Measurements from ENCODE around the gene TRAPPC1. TPM values are rescaled to one million over a fixed set of nuclear protein-coding genes. Genes with fewer than 3 reads are reported as not detected.

Gene TRAPPC1
- total and polyA plus RNA-seq, 4 donors, result 15.9 to 96.9 (median 57.2) TPM

DNA sequence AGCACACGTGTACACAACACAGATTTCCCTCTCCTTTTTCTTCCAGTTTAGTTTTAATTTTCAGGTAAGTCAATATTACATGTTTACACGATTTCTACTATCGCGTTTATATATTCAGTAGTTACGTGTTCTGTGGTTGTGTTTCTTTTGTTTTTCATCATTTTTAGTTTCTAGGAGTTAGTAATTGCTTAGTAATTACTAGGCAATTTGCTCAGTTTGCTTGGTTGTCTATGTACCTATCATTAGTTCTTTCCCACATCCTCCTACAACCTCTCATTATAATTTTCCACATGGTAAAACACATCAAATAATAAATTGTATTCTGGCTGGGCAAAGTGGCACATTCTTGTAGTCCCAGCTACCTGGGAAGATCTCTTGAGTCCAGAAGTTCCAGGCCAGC is 46.1 kb upstream of the TRAPPC1 start:
- Histone ChIP-seq H3K9ac (ENCODE audit: low read depth in 1 of 2, low read length in 2 of 2) (no peak overlapping the region), H3K27ac (ENCODE audit: low read depth in 1 of 2, low read length in 2 of 2) (no peak overlapping the region)
- 92% methylated on average over 5 of the region's 5 CpGs for WGBS

GRCh38 chr17:7977039-7977438 is 45.3 kb upstream of the TRAPPC1 start:
- H3K9me3 ChIP-seq (ENCODE audit: control insufficient read depth in 4 of 4, low read length in 3 of 4), result peaks cover 2 to 9% (median 6%) of the 10 kb centered on the region in 4 donors
- no peaks in the 10 kb centered on the region for H3K4me1 ChIP-seq (ENCODE audit: control insufficient read depth in 4 of 4, insufficient read depth in 4 of 4, low read length in 3 of 4)
- TF ChIP-seq GABPA (IDR thresholded peaks at IDR 0.05 in 1 of 2, conservative IDR thresholded peaks at IDR 0.05 in 1 of 2), result no peak
- TF ChIP-seq, protein P1, sequence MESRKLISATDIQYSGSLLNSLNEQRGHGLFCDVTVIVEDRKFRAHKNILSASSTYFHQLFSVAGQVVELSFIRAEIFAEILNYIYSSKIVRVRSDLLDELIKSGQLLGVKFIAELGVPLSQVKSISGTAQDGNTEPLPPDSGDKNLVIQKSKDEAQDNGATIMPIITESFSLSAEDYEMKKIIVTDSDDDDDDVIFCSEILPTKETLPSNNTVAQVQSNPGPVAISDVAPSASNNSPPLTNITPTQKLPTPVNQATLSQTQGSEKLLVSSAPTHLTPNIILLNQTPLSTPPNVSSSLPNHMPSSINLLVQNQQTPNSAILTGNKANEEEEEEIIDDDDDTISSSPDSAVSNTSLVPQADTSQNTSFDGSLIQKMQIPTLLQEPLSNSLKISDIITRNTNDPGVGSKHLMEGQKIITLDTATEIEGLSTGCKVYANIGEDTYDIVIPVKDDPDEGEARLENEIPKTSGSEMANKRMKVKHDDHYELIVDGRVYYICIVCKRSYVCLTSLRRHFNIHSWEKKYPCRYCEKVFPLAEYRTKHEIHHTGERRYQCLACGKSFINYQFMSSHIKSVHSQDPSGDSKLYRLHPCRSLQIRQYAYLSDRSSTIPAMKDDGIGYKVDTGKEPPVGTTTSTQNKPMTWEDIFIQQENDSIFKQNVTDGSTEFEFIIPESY (IDR thresholded peaks at IDR 0.05), result no peak
- TF ChIP-seq HNF4G (IDR thresholded peaks at IDR 0.05), result no peak
- H3K9ac ChIP-seq (ENCODE audit: low read depth in 1 of 2, low read length in 2 of 2), result no peak overlapping the region
- 81% methylated on average over 4 of the region's 4 CpGs for WGBS
- H3K27me3 ChIP-seq (ENCODE audit: control insufficient read depth in 4 of 4, insufficient read depth in 4 of 4, low read length in 3 of 4), result no peaks in the 10 kb centered on the region
- H3K27ac ChIP-seq (ENCODE audit: low read depth in 1 of 2, low read length in 2 of 2), result no peak overlapping the region
- H3K36me3 ChIP-seq (ENCODE audit: control insufficient read depth in 4 of 4, insufficient read depth in 3 of 4, low read depth in 1 of 4, low read length in 3 of 4), result no peaks in the 10 kb centered on the region
- DNase-seq (ENCODE audit: low spot score), result no peak
- H3K4me3 ChIP-seq (ENCODE audit: low read depth in 1 of 3, low read length in 3 of 3), result no peak overlapping the region

More for the DNA sequence above, 46.1 kb upstream of the TRAPPC1 start:
- DNase-seq (ENCODE audit: low spot score), result no peak
- Histone ChIP-seq H3K27me3 (ENCODE audit: control insufficient read depth in 4 of 4, insufficient read depth in 4 of 4, low read length in 3 of 4) (no peaks in the 10 kb centered on the region), H3K36me3 (ENCODE audit: control insufficient read depth in 4 of 4, insufficient read depth in 3 of 4, low read depth in 1 of 4, low read length in 3 of 4) (no peaks in the 10 kb centered on the region), H3K4me1 (ENCODE audit: control insufficient read depth in 4 of 4, insufficient read depth in 4 of 4, low read length in 3 of 4) (no peaks in the 10 kb centered on the region), H3K4me3 (ENCODE audit: low read depth in 1 of 3, low read length in 3 of 3) (no peak overlapping the region), H3K9me3 (ENCODE audit: control insufficient read depth in 4 of 4, low read length in 3 of 4) (peaks cover 2 to 9% (median 6%) of the 10 kb centered on the region in 4 donors)
- TF ChIP-seq RXRA (IDR thresholded peaks at IDR 0.05) (no peak), NR2F2 (IDR thresholded peaks at IDR 0.05) (no peak), GABPA (IDR thresholded peaks at IDR 0.05 in 1 of 2, conservative IDR thresholded peaks at IDR 0.05 in 1 of 2) (no peak)

DNA sequence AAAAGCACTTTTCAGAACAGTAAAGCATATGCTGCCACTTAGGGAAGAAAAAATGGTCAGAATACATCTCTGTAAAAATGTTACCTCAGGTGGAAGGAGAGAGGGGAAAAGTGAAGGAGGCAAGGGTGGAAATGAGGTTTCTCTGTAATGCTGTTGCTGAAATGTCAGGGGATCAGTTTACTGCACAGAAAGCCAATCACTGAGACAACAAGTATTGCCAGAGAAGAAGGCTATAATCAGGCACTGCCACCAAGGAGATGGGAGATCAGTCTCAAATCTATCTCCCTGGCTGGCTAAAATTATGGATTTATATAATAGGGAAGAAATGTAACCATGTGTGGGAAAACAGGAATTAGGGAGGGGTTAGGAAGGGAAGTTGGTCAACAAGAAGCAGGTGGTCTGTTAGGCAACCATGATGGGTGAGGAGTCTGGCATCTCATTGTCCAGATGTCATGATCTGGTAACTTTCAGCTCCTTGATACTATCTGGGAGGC is 42.9 kb upstream of the TRAPPC1 start:
- no peaks in the 10 kb centered on the region for H3K4me1 ChIP-seq (ENCODE audit: control insufficient read depth in 4 of 4, insufficient read depth in 4 of 4, low read length in 3 of 4)
- no peak for DNase-seq (ENCODE audit: low spot score)
- TF ChIP-seq, protein P2, sequence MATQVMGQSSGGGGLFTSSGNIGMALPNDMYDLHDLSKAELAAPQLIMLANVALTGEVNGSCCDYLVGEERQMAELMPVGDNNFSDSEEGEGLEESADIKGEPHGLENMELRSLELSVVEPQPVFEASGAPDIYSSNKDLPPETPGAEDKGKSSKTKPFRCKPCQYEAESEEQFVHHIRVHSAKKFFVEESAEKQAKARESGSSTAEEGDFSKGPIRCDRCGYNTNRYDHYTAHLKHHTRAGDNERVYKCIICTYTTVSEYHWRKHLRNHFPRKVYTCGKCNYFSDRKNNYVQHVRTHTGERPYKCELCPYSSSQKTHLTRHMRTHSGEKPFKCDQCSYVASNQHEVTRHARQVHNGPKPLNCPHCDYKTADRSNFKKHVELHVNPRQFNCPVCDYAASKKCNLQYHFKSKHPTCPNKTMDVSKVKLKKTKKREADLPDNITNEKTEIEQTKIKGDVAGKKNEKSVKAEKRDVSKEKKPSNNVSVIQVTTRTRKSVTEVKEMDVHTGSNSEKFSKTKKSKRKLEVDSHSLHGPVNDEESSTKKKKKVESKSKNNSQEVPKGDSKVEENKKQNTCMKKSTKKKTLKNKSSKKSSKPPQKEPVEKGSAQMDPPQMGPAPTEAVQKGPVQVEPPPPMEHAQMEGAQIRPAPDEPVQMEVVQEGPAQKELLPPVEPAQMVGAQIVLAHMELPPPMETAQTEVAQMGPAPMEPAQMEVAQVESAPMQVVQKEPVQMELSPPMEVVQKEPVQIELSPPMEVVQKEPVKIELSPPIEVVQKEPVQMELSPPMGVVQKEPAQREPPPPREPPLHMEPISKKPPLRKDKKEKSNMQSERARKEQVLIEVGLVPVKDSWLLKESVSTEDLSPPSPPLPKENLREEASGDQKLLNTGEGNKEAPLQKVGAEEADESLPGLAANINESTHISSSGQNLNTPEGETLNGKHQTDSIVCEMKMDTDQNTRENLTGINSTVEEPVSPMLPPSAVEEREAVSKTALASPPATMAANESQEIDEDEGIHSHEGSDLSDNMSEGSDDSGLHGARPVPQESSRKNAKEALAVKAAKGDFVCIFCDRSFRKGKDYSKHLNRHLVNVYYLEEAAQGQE (IDR thresholded peaks at IDR 0.05), result no peak
- TF ChIP-seq GABPA (IDR thresholded peaks at IDR 0.05 in 1 of 2, conservative IDR thresholded peaks at IDR 0.05 in 1 of 2), result no peak
- no peak for TF ChIP-seq ATF3 (IDR thresholded peaks at IDR 0.05)
- no peak for TF ChIP-seq JUND (IDR thresholded peaks at IDR 0.05)
- TF ChIP-seq NR2F2 (IDR thresholded peaks at IDR 0.05), result no peak
- no peak for TF ChIP-seq CTCF (IDR thresholded peaks at IDR 0.05; ENCODE audit: low read depth, low read length, missing input control)
- no peak for TF ChIP-seq RAD21 (IDR thresholded peaks at IDR 0.05)
- TF ChIP-seq, protein P1 (IDR thresholded peaks at IDR 0.05), result no peak
- TF ChIP-seq HNF4A (conservative IDR thresholded peaks at IDR 0.05), result no peak
- no peak for TF ChIP-seq HNF4G (IDR thresholded peaks at IDR 0.05)
- TF ChIP-seq MAX (IDR thresholded peaks at IDR 0.05), result no peak
- no peak for TF ChIP-seq FOXA1 (IDR thresholded peaks at IDR 0.05)
- no peak for TF ChIP-seq TAF1 (conservative IDR thresholded peaks at IDR 0.05)
- no peak for TF ChIP-seq FOXA2 (IDR thresholded peaks at IDR 0.05)
- no peak for TF ChIP-seq EGR1 (IDR thresholded peaks at IDR 0.05; ENCODE audit: low read depth in 2 of 2)
- TF ChIP-seq YY1 (IDR thresholded peaks at IDR 0.05), result no peak
- TF ChIP-seq RXRA (IDR thresholded peaks at IDR 0.05), result no peak
- no peak for TF ChIP-seq SP1 (IDR thresholded peaks at IDR 0.05)
- peaks cover 2 to 9% (median 6%) of the 10 kb centered on the region in 4 donors for H3K9me3 ChIP-seq (ENCODE audit: control insufficient read depth in 4 of 4, low read length in 3 of 4)
- no peaks in the 10 kb centered on the region for H3K27me3 ChIP-seq (ENCODE audit: control insufficient read depth in 4 of 4, insufficient read depth in 4 of 4, low read length in 3 of 4)
- H3K36me3 ChIP-seq (ENCODE audit: control insufficient read depth in 4 of 4, insufficient read depth in 3 of 4, low read depth in 1 of 4, low read length in 3 of 4), result no peaks in the 10 kb centered on the region
- H3K27ac ChIP-seq (ENCODE audit: low read depth in 1 of 2, low read length in 2 of 2), result no peak overlapping the region
- H3K9ac ChIP-seq (ENCODE audit: low read depth in 1 of 2, low read length in 2 of 2), result no peak overlapping the region
- no peak overlapping the region for H3K4me3 ChIP-seq (ENCODE audit: low read depth in 1 of 3, low read length in 3 of 3)
